Measurements from ENCODE around the gene GRIK1.

The GRIK1 gene

DNA sequence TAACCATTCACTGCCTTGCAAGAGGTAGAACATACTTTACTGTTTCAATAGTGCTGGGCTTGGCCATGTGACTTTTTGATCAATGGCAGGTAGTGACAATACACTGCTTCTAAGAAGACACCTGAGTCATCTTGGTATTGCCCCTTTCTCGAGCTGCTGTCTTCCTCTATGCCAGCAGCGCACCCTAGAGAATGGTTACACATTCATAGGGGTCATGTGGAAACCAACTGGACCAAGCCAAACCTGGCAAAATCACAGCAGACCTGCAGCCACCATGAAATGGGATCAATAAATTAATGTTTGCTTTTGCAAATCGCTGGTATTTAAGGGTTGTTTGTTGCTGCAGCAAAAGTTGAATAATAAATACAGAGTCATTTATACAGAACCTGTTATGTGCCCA lies 122.3 kb downstream of the GRIK1 start:
- ChIA-PET CTCF (no interaction called here), POLR2A (ENCODE audit: low non-redundant PET) (no interaction called here)
- TF ChIP-seq CTCF (conservative IDR thresholded peaks at IDR 0.05; ENCODE audit: low read depth) = no peak
- no peak for DNase-seq (ENCODE audit: low spot score)
- H3K27ac ChIP-seq = no peak overlapping the region

GRCh38 chr21:29812947-29813346 lies 126.8 kb downstream of the GRIK1 start:
- ChIA-PET CTCF (no interaction called here), POLR2A (ENCODE audit: low non-redundant PET) (no interaction called here)
- no peak for DNase-seq (ENCODE audit: low spot score)
- TF ChIP-seq CTCF (conservative IDR thresholded peaks at IDR 0.05; ENCODE audit: low read depth) = no peak
- no peak overlapping the region for H3K27ac ChIP-seq

DNA sequence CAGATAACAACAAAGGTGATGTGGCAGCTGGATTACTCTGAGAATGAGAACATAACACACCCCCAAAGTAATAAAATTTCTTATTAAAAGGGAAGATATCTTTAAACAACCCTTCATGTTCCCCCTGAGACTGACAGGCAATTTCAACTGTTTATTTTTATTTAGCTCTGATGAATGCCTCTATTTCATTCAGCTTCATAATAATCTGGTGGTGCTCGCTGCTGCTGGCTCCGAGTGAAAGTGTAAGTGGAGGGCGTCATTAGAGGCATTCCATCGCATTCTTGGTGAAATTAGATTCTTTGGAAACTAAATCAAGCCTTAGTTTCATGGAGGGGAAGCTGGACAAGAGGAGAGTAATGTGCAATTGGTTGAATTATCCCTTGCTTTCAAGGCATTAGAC lies 128.9 kb downstream of the GRIK1 start:
- ChIA-PET POLR2A (ENCODE audit: low non-redundant PET) (no interaction called here), CTCF (no interaction called here)
- TF ChIP-seq CTCF (conservative IDR thresholded peaks at IDR 0.05; ENCODE audit: low read depth) = no peak
- no peak for DNase-seq (ENCODE audit: low spot score)
- H3K27ac ChIP-seq = no peak overlapping the region

DNA sequence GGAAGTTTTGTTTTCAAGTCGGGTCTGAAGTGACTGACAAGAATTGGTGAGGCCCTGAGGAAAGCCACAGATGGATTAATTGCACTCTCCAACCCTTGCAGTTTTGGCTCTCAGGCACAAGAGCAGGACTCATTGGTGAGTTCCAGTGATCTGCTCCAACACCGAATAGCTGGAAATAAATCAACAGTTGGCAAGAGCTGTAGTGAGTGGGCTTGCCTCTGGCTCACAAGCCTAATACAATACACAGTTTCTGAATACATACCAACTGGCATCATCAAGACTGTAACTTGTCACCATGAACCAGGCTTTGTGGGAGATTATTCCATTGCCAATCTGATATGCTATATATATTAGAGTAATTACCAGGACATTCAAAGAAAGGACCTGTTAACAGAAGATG lies 131.6 kb downstream of the GRIK1 start:
- POLR2A ChIA-PET (ENCODE audit: low non-redundant PET) = no interaction called here
- CTCF ChIA-PET = interaction anchor here (0.6 kb wide), 1 partner anchor 712 kb away, joined by 3 read pairs; no protein-coding TSS in a partner anchor
- no peak for TF ChIP-seq CTCF (conservative IDR thresholded peaks at IDR 0.05; ENCODE audit: low read depth)
- no peak for DNase-seq (ENCODE audit: low spot score)
- H3K27ac ChIP-seq = no peak overlapping the region

GRCh38 chr21:29805105-29805504 lies 134.7 kb downstream of the GRIK1 start:
- ChIA-PET CTCF (interaction anchor here (0.6 kb wide), 1 partner anchor 745 kb away, joined by 3 read pairs; no protein-coding TSS in a partner anchor), POLR2A (ENCODE audit: low non-redundant PET) (no interaction called here)
- no peak for DNase-seq (ENCODE audit: low spot score)
- no peak for TF ChIP-seq CTCF (conservative IDR thresholded peaks at IDR 0.05; ENCODE audit: low read depth)
- H3K27ac ChIP-seq = no peak overlapping the region

- H3K27ac ChIP-seq = no peak overlapping the region
- ChIA-PET POLR2A (ENCODE audit: low non-redundant PET) (no interaction called here), CTCF (interaction anchor here (0.6 kb wide), 1 partner anchor 138 kb away, joined by 3 read pairs; no protein-coding TSS in a partner anchor)
- no peak for DNase-seq (ENCODE audit: low spot score)
- TF ChIP-seq CTCF (conservative IDR thresholded peaks at IDR 0.05; ENCODE audit: low read depth) = no peak
These were observed 136.6 kb downstream of the GRIK1 start for GRCh38 chr21:29803191-29803590.

DNA sequence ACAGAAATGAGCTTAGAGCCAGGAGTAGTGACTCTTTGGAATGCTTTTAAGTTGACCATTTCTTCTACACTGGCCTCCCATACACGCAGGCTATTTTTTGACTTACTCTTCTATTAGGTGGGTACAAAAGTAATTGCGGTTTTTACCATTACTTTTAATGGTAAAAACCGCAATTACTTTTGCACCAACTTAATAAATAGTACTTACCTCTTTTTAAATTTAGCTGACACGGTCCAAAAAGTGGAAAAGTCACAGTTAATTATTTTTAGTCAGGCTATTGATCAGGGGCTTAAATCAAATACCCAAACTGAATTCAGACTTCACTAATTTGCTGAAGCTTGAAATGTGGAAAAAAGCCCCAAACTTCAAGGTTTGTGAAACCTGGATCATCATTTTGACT lies 138.7 kb downstream of the GRIK1 start:
- CTCF ChIA-PET = no interaction called here
- POLR2A ChIA-PET (ENCODE audit: low non-redundant PET) = no interaction called here

More for the DNA sequence above, 138.7 kb downstream of the GRIK1 start:
- no peak for TF ChIP-seq CTCF (conservative IDR thresholded peaks at IDR 0.05; ENCODE audit: low read depth)
- no peak for DNase-seq (ENCODE audit: low spot score)
- H3K27ac ChIP-seq = no peak overlapping the region

All from RWPE1 (cell line).